ENCODE data around the gene NCKAP5L.

Gene NCKAP5L

GRCh38 chr12:49821373-49822287, 6.6 kb downstream of the NCKAP5L start:
- H3K9ac ChIP-seq, result no peak overlapping the region
- TF ChIP-seq CTCF (IDR thresholded peaks at IDR 0.05), result no peak
- no peak overlapping the region for H3K27ac ChIP-seq
- no peaks in the 10 kb centered on the region for H3K9me3 ChIP-seq (ENCODE audit: control insufficient read depth, low read length)
- peaks cover 52% of the 10 kb centered on the region for H3K79me2 ChIP-seq
- H3K27me3 ChIP-seq (ENCODE audit: control insufficient read depth, insufficient read depth, low read length), result no peaks in the 10 kb centered on the region
- H2AFZ ChIP-seq, result no peak overlapping the region
- H3K36me3 ChIP-seq (ENCODE audit: control insufficient read depth, insufficient read depth, low read length), result no peaks in the 10 kb centered on the region
- H3K4me2 ChIP-seq (ENCODE audit: low read length), result no peak overlapping the region
- H3K4me1 ChIP-seq, result peaks cover 7% of the 10 kb centered on the region
- H3K4me3 ChIP-seq (ENCODE audit: low read depth, low read length), result no peak overlapping the region

DNA sequence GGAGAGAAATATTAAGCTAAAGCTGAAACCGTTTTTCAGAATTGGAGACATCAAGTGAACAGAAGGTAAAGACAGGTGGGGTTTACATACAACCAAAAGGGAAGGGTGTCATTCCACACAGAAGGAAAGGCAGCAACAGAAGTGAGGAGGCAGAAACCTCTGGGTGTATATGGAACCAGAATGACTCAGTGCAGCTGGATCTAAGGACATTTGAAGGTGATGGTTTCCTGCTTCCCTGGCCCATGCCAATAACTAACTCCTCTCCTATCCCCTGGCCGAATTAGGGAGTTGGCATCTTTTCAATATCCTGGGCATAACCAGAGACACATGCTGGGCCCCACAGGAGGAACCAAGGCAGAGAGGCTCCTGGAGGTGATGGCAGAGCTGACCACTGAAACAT, 8.4 kb downstream of the NCKAP5L start:
- no peaks in the 10 kb centered on the region for H3K9me3 ChIP-seq (ENCODE audit: control insufficient read depth, low read length)
- H2AFZ ChIP-seq, result no peak overlapping the region
- H3K4me2 ChIP-seq (ENCODE audit: low read length), result no peak overlapping the region
- no peaks in the 10 kb centered on the region for H3K27me3 ChIP-seq (ENCODE audit: control insufficient read depth, insufficient read depth, low read length)
- peaks cover 35% of the 10 kb centered on the region for H3K79me2 ChIP-seq
- H3K27ac ChIP-seq, result no peak overlapping the region
- H3K4me1 ChIP-seq, result peaks cover 4% of the 10 kb centered on the region
- no peak overlapping the region for H3K9ac ChIP-seq
- TF ChIP-seq CTCF (IDR thresholded peaks at IDR 0.05), result no peak
- H3K4me3 ChIP-seq (ENCODE audit: low read depth, low read length), result no peak overlapping the region
- no peaks in the 10 kb centered on the region for H3K36me3 ChIP-seq (ENCODE audit: control insufficient read depth, insufficient read depth, low read length)

DNA sequence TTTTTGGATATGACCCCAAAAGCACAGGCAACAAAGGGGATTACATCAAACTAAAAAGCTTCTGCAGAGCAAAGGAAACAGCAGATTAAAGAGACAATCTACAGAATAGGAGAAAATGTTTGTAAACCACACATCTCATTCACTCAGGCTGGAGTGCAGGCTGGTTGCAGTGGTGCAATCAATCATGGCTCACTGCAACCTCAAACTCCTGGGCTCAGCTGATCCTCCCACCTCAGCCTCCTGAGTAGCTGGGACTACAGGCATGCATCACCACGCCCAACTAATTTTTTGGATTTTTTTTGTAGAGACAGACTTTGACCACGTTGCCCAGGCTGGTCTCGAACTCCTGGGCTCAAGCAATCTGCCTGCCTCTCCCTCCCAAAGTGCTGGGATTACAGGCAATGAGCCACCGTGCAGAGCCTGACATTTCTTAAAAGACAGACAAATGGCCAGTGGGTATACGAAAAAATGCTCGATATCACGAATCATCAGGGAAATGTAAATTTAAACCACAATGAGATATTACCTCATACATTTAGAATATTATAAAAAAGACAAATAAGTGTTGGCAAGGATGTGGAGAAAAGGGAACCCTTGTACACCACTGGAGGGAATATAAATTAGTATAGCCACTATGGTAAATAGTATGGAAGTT, 9.8 kb downstream of the NCKAP5L start:
- Histone ChIP-seq H2AFZ (no peak overlapping the region), H3K27ac (no peak overlapping the region), H3K9ac (no peak overlapping the region), H3K79me2 (peaks cover 25% of the 10 kb centered on the region), H3K4me2 (ENCODE audit: low read length) (no peak overlapping the region), H3K4me1 (peaks cover 4% of the 10 kb centered on the region), H3K4me3 (ENCODE audit: low read depth, low read length) (no peak overlapping the region), H3K9me3 (ENCODE audit: control insufficient read depth, low read length) (no peaks in the 10 kb centered on the region), H3K36me3 (ENCODE audit: control insufficient read depth, insufficient read depth, low read length) (no peaks in the 10 kb centered on the region), H3K27me3 (ENCODE audit: control insufficient read depth, insufficient read depth, low read length) (no peaks in the 10 kb centered on the region)
- no peak for TF ChIP-seq CTCF (IDR thresholded peaks at IDR 0.05)

- no peak for TF ChIP-seq CTCF (IDR thresholded peaks at IDR 0.05)
- Histone ChIP-seq H3K9ac (no peak overlapping the region), H3K4me3 (ENCODE audit: low read depth, low read length) (no peak overlapping the region), H3K27me3 (ENCODE audit: control insufficient read depth, insufficient read depth, low read length) (no peaks in the 10 kb centered on the region), H3K27ac (no peak overlapping the region), H3K4me1 (no peaks in the 10 kb centered on the region), H3K36me3 (ENCODE audit: control insufficient read depth, insufficient read depth, low read length) (no peaks in the 10 kb centered on the region), H3K9me3 (ENCODE audit: control insufficient read depth, low read length) (no peaks in the 10 kb centered on the region), H3K4me2 (ENCODE audit: low read length) (no peak overlapping the region), H2AFZ (no peak overlapping the region), H3K79me2 (peaks cover 14% of the 10 kb centered on the region)
Measured at GRCh38 chr12:49813131-49813530, 15.1 kb downstream of the NCKAP5L start.
